Effector memory CD4-positive, alpha-beta T cell (primary cell): ENCODE data around the gene FXYD6.

Experiments
- DNase-seq, 3 donors: peaks; one replicate each; pipeline ENCODE4 v3.0.0-alpha.2; 2020
- H3K27ac ChIP-seq: 2 replicates; pipeline ENCODE4 v1.7.0; 2013; ENCODE audit warnings: mild to moderate bottlenecking, low read length, moderate library complexity; ENCODE audit not compliant: insufficient read depth, poor library complexity, severe bottlenecking
- H3K27me3 ChIP-seq: replicated peaks from 2 replicates; pipeline ENCODE4 v1.7.0; 2013; ENCODE audit warnings: mild to moderate bottlenecking, low read length; ENCODE audit not compliant: insufficient read depth, control insufficient read depth, poor library complexity, severe bottlenecking
- H3K36me3 ChIP-seq: 2 replicates; pipeline ENCODE4 v1.7.0; 2013; ENCODE audit warnings: mild to moderate bottlenecking, low read length, moderate library complexity; ENCODE audit not compliant: control insufficient read depth, insufficient read depth
- H3K4me1 ChIP-seq: 2 replicates; pipeline ENCODE4 v1.7.0; 2013; ENCODE audit warnings: low read length, mild to moderate bottlenecking; ENCODE audit not compliant: control insufficient read depth, insufficient read depth, poor library complexity, severe bottlenecking
- H3K4me3 ChIP-seq: 2 replicates; pipeline ENCODE4 v1.7.0; 2013; ENCODE audit warnings: low read length, low read depth, mild to moderate bottlenecking; ENCODE audit not compliant: insufficient read depth, poor library complexity, severe bottlenecking
- H3K9me3 ChIP-seq: 2 replicates; pipeline ENCODE4 v1.7.0; 2013; ENCODE audit warnings: mild to moderate bottlenecking, low read length, moderate library complexity; ENCODE audit not compliant: control insufficient read depth

Gene FXYD6

DNA sequence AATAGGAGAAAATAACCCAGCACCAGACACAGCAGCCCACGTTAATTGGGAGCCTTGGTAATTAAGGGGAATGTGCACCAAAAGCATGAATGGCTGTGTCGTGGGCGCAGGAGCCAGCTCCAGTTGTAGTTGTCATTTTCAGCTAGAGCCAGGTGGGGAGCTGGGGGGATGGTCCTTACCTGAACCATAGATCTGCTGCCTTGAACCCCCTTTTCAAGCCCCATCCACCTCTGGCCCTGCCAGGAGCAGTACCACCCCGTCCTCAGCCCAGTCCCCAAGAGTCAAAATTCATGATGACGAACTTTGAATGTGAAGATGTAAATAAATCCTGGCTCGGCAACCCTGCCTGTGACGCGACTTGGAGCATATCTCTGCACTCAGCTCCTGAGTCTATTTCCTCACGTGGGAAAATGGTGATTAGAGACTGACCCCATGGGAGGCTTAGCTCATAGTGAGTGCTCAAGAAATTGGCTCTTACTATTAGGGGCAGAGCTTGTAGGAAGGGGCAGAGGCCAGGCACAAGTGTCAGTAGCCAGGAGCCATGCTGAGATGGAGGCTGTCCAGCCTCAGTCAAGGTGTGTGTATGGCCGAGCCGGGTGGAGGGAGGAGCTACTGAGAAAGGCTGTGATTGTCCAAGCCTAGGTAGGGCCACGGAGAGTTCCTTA, 794 bp upstream of the FXYD6 start:
- H3K4me3 ChIP-seq = peak overlapping the region; percentile 62
- peaks cover 24% of the 10 kb centered on the region for H3K4me1 ChIP-seq
- H3K36me3 ChIP-seq = no peaks in the 10 kb centered on the region
- no peak for DNase-seq
- H3K27me3 ChIP-seq = peaks cover 23% of the 10 kb centered on the region
- H3K27ac ChIP-seq = no peak overlapping the region
- H3K9me3 ChIP-seq = no peaks in the 10 kb centered on the region

DNA sequence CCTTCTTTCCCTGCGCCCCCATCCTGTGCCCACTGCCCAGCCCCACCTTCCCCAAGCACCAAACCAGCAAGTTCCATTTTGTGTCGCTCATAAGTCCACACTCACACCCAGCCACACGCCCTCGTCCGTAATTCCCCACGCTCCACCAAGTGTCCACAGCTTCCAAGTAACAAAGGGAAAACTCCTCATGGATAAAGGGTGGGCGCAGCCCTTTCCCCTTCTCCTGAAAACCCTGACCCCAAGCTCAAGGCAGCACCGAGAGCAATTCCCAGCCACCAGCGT, 458 bp downstream of the FXYD6 start:
- H3K27me3 ChIP-seq = peaks cover 23% of the 10 kb centered on the region
- no peak overlapping the region for H3K27ac ChIP-seq

GRCh38 chr11:117875382-117876058, 938 bp downstream of the FXYD6 start:
- DNase-seq = no peak
- Histone ChIP-seq H3K9me3 (no peaks in the 10 kb centered on the region), H3K4me1 (peaks cover 24% of the 10 kb centered on the region), H3K4me3 (peak overlapping the region; percentile 62), H3K27ac (no peak overlapping the region), H3K27me3 (peaks cover 23% of the 10 kb centered on the region), H3K36me3 (no peaks in the 10 kb centered on the region)

More for the DNA sequence above, 458 bp downstream of the FXYD6 start:
- H3K4me3 ChIP-seq = peak overlapping the region; percentile 62
- H3K9me3 ChIP-seq = no peaks in the 10 kb centered on the region
- peaks cover 24% of the 10 kb centered on the region for H3K4me1 ChIP-seq
- no peaks in the 10 kb centered on the region for H3K36me3 ChIP-seq
- DNase-seq = no peak

DNA sequence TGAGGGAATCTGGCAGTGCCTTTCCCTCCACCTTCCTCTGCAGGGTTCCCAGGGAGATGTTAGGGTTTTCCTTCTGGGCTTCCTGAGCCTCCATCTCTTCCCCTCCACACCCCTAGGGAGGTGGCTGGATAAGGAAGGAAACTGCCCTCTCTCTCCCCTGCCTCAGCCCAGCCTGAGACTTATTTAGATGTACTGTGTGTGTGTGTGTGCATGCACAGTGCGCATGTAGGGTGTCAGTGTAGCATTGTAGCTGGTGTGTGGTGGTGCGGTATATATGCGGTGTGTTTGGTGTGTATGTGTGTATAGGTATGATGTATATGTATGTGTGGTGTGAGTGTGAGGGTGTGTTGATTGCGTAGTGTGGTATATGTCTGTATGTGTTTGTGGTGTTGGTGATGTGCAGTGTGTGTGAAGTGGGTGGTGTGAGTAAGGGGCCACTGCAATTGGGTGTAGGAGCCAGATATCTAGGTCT, 1.5 kb downstream of the FXYD6 start:
- Histone ChIP-seq H3K4me1 (peaks cover 24% of the 10 kb centered on the region), H3K27me3 (peaks cover 23% of the 10 kb centered on the region), H3K36me3 (no peaks in the 10 kb centered on the region), H3K4me3 (no peak overlapping the region), H3K9me3 (no peaks in the 10 kb centered on the region), H3K27ac (no peak overlapping the region)
- no peak for DNase-seq

GRCh38 chr11:117874253-117874909, 2.1 kb downstream of the FXYD6 start:
- no peak overlapping the region for H3K27ac ChIP-seq
- H3K4me3 ChIP-seq = no peak overlapping the region
- H3K27me3 ChIP-seq = peaks cover 23% of the 10 kb centered on the region
- peaks cover 24% of the 10 kb centered on the region for H3K4me1 ChIP-seq
- no peak for DNase-seq
- H3K9me3 ChIP-seq = no peaks in the 10 kb centered on the region
- no peaks in the 10 kb centered on the region for H3K36me3 ChIP-seq

DNA sequence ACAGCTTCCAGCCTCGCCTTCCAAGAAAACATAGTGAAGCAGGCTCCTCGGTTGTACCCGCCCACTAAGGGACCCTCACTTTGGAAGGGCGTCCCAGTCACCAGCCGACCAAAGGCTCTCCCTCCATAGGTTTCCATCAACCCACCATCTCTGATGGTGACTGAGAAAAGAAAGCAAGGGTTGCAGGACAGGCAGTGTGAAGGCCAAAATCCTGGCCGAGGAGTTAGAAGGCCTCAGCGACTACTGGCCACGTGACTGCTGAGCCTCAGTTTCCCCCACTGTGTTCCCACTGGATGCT, 2.7 kb downstream of the FXYD6 start:
- peaks cover 24% of the 10 kb centered on the region for H3K4me1 ChIP-seq
- H3K9me3 ChIP-seq = no peaks in the 10 kb centered on the region
- peaks cover 23% of the 10 kb centered on the region for H3K27me3 ChIP-seq
- H3K4me3 ChIP-seq = no peak overlapping the region
- no peaks in the 10 kb centered on the region for H3K36me3 ChIP-seq
- no peak for DNase-seq
- H3K27ac ChIP-seq = no peak overlapping the region

- no peak overlapping the region for H3K4me3 ChIP-seq
- H3K27me3 ChIP-seq = peaks cover 23% of the 10 kb centered on the region
- H3K27ac ChIP-seq = no peak overlapping the region
- H3K9me3 ChIP-seq = no peaks in the 10 kb centered on the region
- DNase-seq = no peak
- H3K4me1 ChIP-seq = peaks cover 24% of the 10 kb centered on the region
- H3K36me3 ChIP-seq = no peaks in the 10 kb centered on the region
Observed at GRCh38 chr11:117872975-117873827, 3.3 kb downstream of the FXYD6 start.

GRCh38 chr11:117872420-117872961, 4.0 kb downstream of the FXYD6 start:
- H3K36me3 ChIP-seq = no peaks in the 10 kb centered on the region
- no peak overlapping the region for H3K27ac ChIP-seq
- DNase-seq = no peak
- H3K4me3 ChIP-seq = no peak overlapping the region
- no peaks in the 10 kb centered on the region for H3K9me3 ChIP-seq
- H3K4me1 ChIP-seq = peaks cover 24% of the 10 kb centered on the region
- H3K27me3 ChIP-seq = peaks cover 23% of the 10 kb centered on the region

- Histone ChIP-seq H3K27ac (no peak overlapping the region), H3K36me3 (no peaks in the 10 kb centered on the region), H3K4me3 (no peak overlapping the region), H3K27me3 (peaks cover 16% of the 10 kb centered on the region), H3K4me1 (peaks cover 23% of the 10 kb centered on the region), H3K9me3 (no peaks in the 10 kb centered on the region)
- no peak for DNase-seq
Observed at GRCh38 chr11:117871784-117872183, 4.7 kb downstream of the FXYD6 start.
